NCI-H345 treated with DMSO at 0.1 percent for 48 hours (cell line): ENCODE measurements around the gene TNFRSF1B.

ENCODE experiments used
- DNase-seq: peaks from one replicate; lab custom pipeline; 2025; ENCODE audit not compliant: unreplicated experiment; lab: John Stamatoyannopoulos, UW

Gene TNFRSF1B

GRCh38 chr1:12166834-12167492 is at the start of gene TNFRSF1B:
Gene TNFRSF1B (plus strand): TSS chr1:12166991. CDS start chr1:12167092, 101 bp downstream.
- DNase-seq: no peak

GRCh38 chr1:12121212-12122003 is 45.4 kb upstream of the TNFRSF1B start:
- DNase-seq: no peak

- DNase-seq: no peak
Measured at GRCh38 chr1:12123172-12123571, 43.6 kb upstream of the TNFRSF1B start.

GRCh38 chr1:12124693-12125421 is 41.9 kb upstream of the TNFRSF1B start:
- peak; percentile 51 for DNase-seq

DNA sequence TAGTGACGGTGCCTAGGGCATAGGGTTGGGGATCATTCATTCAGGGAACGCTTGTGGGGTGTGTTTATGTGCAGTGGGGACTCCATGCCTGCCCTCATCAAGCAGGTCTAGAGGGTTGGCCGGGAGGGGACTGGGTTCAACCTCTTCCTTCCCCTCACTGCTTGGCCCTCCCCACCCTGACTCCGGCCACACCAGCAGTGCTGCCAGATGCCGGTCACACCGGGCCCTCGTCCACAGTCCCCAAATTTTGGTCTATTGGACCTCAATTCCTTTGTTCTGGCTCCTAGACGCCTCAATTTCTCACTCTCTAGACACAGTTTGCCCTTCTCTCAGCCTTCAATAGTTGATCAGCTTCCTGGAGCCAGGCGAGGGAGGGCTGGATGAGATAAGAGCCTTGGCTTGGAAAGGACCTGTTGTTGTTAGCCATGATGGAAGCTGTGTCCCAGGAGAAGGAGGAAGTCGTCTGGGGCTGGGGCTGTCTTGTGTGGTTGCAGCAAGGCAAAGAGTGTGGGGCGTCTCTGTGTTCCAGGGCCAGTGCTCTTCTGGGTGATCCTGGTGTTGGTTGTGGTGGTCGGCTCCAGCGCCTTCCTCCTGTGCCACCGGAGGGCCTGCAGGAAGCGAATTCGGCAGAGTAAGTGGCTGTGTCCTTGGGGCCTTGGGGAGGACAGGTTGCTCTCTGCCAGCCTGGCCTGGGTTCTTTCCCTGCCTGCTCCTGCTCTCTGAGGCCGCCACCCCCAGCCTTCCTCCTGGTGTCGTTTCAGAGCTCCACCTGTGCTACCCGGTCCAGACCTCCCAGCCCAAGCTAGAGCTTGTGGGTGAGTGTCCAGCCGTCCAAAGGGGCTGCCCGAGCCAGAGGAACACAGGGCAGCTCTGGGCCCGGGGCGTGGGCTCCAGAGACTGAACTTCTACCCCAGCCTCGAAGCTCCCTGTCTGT is 41.1 kb upstream of the TNFRSF1B start:
- DNase-seq: no peak

- DNase-seq: no peak
Measured at GRCh38 chr1:12126781-12127180, 40.0 kb upstream of the TNFRSF1B start.

- DNase-seq: no peak
Measured at GRCh38 chr1:12127206-12127810, 39.5 kb upstream of the TNFRSF1B start.

DNA sequence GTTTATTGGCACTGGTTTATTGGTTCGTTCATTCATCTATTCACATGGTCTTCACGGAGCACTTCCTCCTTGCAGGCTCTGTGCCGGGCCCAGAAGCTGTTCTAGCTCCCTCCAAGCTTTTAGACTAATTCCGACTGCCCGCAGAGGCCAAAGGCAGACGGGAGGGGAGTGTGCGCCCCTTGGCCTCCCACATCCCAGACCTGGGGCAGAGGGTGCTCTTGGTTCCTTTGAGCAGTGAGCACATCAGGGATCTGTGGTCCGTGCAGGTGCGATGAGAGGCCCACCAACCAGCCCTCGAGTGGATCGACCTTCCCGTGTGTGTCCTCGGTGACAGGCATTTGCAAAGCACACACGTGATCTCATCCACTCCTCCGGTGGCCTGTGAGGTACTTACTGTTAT is 38.7 kb upstream of the TNFRSF1B start:
- no peak for DNase-seq

DNA sequence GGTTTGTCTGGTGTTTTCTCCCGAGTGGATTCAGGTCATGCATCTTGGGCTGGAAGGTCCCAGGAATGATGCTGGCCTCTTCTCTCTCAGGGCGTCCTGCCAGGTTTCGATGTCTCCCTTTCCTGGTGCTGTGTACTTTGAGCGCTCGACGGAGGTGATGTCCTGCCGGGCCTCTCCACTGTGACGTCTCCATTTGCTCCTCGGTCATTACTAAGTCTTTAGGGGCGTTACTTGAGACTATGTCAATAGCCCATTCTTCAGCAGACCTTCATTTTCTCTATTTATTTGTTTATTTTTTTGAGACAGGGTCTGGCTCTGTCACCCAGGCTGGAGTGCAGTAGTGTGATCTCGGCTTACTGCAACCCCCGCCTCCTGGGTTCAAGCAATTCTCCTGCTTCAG is 37.2 kb upstream of the TNFRSF1B start:
- DNase-seq: no peak

- no peak for DNase-seq
Measured at GRCh38 chr1:12130466-12131130, 36.2 kb upstream of the TNFRSF1B start.

- DNase-seq: no peak
Measured at GRCh38 chr1:12132078-12132477, 34.7 kb upstream of the TNFRSF1B start.

GRCh38 chr1:12134716-12135115 is 32.1 kb upstream of the TNFRSF1B start:
- DNase-seq: no peak

DNA sequence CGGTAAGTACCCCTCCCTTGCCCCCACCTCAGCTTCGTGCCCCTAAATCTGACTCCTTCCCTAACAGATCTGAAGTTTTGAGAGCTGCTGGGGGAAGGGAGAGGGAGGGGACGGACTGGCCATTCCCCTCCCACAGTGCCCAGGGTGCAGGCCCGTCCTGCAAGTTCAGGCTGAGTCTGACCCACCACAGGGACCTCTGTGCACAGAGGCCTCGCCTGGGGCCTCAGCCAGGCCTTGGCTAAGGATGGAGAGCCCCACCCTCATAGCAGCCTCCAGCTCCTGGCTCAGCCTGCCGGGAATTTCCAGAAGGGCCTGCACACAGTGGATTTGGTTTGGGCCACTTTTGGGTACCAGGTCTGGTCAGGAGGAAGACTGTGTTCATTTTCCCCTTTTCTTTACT is 31.2 kb upstream of the TNFRSF1B start:
- DNase-seq: no peak

- DNase-seq: no peak
Measured at GRCh38 chr1:12136916-12137610, 29.7 kb upstream of the TNFRSF1B start.

DNA sequence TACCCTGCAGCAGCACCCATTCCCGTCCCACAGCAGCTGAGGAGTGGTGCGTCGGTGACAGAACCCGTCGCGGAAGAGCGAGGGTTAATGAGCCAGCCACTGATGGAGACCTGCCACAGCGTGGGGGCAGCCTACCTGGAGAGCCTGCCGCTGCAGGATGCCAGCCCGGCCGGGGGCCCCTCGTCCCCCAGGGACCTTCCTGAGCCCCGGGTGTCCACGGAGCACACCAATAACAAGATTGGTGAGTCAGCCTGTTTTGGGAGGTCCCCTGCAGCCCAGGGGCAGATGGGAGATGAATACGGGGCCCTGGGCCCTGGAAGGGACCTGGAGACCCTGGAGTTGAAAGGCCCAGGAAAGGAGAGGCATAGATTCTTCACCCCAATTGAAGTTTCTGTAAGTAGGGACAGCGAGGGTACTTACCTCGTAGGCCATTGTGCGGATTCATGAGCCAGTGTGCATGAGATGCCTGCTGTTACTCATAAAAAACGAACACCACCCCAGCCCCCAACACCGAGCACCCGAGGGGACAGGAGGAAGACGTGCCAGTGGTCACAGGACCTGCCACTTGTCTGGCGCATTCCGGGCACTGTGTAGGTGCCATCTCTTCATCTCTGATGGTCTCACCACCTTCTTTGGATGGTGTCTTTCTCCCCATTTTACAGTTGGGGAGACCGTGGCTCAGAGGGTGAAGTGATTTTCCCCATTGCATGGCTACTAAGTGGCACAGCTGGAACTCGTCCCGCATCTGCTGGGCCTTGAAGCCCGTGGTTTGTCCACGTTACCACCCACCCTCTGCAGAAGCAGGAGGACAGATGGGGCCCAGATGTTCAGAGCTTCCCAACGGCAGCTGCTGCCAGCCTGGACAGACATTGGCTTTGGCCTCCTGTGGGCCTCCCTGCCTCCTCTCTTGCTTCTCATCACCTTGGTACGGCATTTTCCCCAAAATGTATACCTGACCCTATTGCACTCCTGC is 28.3 kb upstream of the TNFRSF1B start:
- no peak for DNase-seq

GRCh38 chr1:12140016-12140415 is 26.8 kb upstream of the TNFRSF1B start:
- no peak for DNase-seq

DNA sequence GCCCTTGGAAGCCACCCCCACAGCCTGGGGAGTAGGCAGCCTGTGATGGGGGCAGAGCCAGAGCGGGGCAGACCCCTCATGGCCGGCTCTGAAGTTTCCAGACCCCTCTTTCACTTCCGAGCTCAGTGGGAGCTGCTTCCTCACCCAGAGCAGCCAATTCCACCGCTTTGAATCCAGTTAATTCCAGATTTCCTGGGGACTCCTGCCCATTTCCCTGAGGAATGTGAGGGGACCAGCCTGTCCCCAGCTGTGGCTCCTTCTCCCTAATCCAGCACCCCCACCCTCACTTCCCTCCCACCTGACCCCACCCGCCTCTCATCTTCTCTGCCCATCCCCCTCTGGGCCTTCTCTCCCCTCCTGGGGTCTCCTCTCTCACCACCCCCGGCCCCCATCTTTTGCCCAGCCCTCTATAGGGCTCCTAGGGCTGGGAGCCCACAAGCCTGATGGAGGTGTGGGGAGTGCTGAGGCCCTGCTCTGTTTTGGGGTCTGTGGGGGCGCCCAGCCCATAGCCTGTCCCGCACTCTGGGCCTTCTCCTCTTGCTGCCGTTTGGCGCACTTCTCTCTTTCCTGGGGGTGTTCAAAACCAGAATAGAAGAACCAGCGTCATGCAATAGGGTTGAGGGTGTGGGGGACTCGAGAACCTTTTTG is 26.2 kb upstream of the TNFRSF1B start:
- no peak for DNase-seq
